Prostate gland (tissue), 2 donors: ENCODE data around the gene ZNF480.

Source experiments
- CTCF ChIP-seq, 4 experiments: fragments of 200-600 bp in 2 of 4; fragments of 450-650 bp in 2 of 4; sonication (generic) in 2 of 4; IDR thresholded peaks; 1 replicate in 3 of 4; 2 replicates in 1 of 4; pipeline ENCODE4 v1.5.1; 2016 to 2019; ENCODE audit warnings: antibody characterized with exemption in 4 of 4, mild to moderate bottlenecking in 2 of 4, moderate library complexity in 2 of 4
- POLR2A ChIP-seq: fragments of 450-650 bp; IDR thresholded peaks from one replicate; pipeline ENCODE4 v1.6.1; 2016; ENCODE audit warnings: antibody characterized with exemption, mild to moderate bottlenecking
- POLR2AphosphoS5 ChIP-seq: sonication (generic); formaldehyde crosslinking; IDR thresholded peaks from one replicate; pipeline ENCODE4 v1.6.1; 2017; ENCODE audit warnings: antibody characterized with exemption

GRCh38 chr19:52336791-52337381, 39.9 kb downstream of the ZNF480 start:
- no peak for TF ChIP-seq CTCF (IDR thresholded peaks at IDR 0.05)
- TF ChIP-seq POLR2A, result no peak
- TF ChIP-seq POLR2AphosphoS5, result no peak
